Left ventricle myocardium inferior (tissue), 1 donor: ENCODE data around the gene DEFB132. TPM values are rescaled to one million over a fixed set of nuclear protein-coding genes. Genes with fewer than 3 reads are reported as not detected.
A peak's percentile ranks its signal among the peaks of the same experiment; 100 is the strongest.

ENCODE experiments used
- DNase-seq: peaks from one replicate; pipeline ENCODE4 v3.0.0-alpha.2; 2020
- H3K27ac ChIP-seq: fragments of 200-600 bp; replicated peaks from 2 replicates; pipeline ENCODE4 v1.8.0; 2021
- H3K27me3 ChIP-seq: fragments of 200-600 bp; 2 replicates; pipeline ENCODE4 v1.8.0; 2021; ENCODE audit warnings: low read depth
- H3K36me3 ChIP-seq: fragments of 200-600 bp; 2 replicates; pipeline ENCODE4 v1.8.0; 2021
- H3K4me1 ChIP-seq: fragments of 200-600 bp; 2 replicates; pipeline ENCODE4 v1.8.0; 2021
- H3K4me3 ChIP-seq: fragments of 200-600 bp; 2 replicates; pipeline ENCODE4 v1.8.0; 2021; ENCODE audit warnings: mild to moderate bottlenecking, moderate library complexity
- H3K9me3 ChIP-seq: fragments of 200-600 bp; replicated peaks from 2 replicates; pipeline ENCODE4 v1.8.0; 2021
- intact Hi-C: fragments of 100-400 bp; cut with micrococcal nuclease; formaldehyde crosslinking; loops from one replicate; pipeline ENCODE4 v1.11.0; 2022
- total RNA-seq: library from RNA; stranded (reverse); fragmentation: NEBNext Ultra II Directional; extraction: Animal tissue kit (Norgen Biotek cat#: 25700); gene quantifications from one replicate; pipeline ENCODE4 v1.2.1, GENCODE V29; 2021
- TF ChIP-seq, protein P1 (sequence below): fragments of 200-600 bp; IDR thresholded peaks from 2 replicates; pipeline ENCODE4 v1.8.0; 2021; ENCODE audit warnings: antibody characterized with exemption, mild to moderate bottlenecking, borderline replicate concordance
- donor health status: DM: no; HTN: yes; CAD: no; lungs with severe emphysema.

DEFB132 gene
- total RNA-seq, 1 donor from 2014 or later = not detected

DNA sequence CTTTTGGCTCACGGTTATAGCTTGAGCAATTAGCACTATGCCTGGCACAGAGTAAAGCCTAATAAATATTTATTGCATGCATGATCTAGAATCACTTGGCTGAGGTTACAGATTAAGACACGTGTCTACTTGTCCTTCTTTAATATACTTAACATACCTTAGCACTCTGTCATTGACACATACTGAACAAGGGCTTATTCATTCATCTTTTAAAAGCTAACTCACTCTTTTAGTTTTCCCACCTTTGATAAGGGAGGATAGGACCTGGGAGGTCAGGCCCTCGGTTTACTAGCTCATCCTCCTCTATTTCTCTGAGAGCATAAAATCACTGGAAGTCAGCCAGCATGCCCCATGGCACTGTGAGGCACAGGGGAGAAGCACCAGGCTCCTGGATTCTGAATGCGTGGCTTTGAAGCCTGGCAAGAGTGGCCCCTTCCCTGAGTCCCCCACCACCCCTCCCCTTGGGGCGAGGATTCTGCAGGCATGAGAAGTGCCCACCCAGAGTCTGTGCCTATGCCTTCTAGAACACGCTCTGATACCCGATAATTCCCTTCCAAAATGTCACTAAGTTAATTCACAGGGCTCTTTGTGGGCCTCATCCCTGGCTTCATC lies 51.0 kb downstream of the DEFB132 start:
- TF ChIP-seq, protein P1, sequence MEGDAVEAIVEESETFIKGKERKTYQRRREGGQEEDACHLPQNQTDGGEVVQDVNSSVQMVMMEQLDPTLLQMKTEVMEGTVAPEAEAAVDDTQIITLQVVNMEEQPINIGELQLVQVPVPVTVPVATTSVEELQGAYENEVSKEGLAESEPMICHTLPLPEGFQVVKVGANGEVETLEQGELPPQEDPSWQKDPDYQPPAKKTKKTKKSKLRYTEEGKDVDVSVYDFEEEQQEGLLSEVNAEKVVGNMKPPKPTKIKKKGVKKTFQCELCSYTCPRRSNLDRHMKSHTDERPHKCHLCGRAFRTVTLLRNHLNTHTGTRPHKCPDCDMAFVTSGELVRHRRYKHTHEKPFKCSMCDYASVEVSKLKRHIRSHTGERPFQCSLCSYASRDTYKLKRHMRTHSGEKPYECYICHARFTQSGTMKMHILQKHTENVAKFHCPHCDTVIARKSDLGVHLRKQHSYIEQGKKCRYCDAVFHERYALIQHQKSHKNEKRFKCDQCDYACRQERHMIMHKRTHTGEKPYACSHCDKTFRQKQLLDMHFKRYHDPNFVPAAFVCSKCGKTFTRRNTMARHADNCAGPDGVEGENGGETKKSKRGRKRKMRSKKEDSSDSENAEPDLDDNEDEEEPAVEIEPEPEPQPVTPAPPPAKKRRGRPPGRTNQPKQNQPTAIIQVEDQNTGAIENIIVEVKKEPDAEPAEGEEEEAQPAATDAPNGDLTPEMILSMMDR = no peak
- DNase-seq = no peak
- Histone ChIP-seq H3K4me1 (peaks cover 20% of the 10 kb centered on the region), H3K27me3 (no peaks in the 10 kb centered on the region), H3K36me3 (no peaks in the 10 kb centered on the region), H3K27ac (peak overlapping the region; percentile 84), H3K4me3 (no peak overlapping the region), H3K9me3 (no peaks in the 10 kb centered on the region)
- intact Hi-C loops = no loop called here

DNA sequence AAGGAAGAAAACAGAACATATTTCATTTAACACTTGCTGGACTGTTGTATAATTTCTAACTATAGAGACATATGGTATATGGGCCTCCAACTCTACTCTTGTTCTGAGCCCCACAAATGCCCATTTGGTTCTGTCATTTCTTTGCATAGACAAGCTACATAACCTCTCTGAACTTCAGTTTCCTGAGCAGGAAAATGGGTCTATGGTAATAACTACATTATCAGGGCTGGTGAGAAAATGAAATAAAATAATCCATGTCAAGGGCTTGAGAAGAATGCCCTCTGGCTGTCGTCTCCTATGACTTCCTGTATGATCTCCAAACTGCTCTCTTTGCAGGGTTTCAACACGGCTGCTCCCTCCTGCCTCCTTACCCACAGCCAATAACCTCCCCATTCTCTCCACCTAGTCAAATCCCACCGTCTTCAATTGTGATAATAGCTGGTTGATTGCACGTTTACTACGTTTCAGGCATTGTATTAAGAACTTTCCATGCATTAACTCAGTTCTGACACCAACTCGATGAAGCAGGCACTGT lies 51.8 kb downstream of the DEFB132 start:
- no peak for DNase-seq
- H3K27me3 ChIP-seq = no peaks in the 10 kb centered on the region

DNA sequence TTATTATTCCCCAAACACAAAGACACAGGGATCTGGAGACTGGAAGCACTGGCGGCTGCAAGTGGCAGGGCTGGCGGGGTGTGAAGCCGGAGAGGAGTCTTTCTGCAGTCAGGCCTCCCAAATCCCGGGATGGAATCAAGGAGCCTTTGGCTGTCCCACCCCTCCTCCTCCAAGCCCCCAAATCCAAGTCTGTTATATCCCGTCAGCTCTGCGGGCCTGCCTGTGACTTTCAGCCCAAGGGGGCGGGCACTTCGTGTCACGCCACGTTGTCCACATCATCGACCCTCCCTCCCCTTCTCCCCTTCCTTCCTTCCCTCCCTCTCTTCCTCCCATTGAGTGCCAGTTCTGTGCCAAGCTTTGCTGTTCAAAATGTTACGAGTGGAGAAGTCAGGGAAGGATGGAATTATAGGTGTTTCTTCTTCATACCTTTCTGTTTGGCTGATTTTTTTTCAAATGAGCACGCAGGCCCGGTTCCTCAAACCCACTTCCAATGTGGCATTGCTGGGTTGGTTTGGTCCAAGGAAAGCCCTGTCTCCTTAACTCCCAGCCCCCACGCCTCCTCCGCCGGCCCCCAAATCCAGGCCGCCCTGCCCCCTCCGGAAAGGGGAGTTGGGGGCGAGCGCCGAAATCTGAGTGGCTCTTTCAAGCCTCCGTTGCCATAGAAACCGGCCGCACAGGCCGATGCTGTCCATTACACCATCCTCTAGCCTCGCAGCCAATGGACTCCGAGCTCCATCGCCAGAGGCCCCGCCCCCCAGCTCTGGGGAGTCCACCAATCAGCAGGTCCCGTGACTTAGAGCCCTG lies 52.5 kb downstream of the DEFB132 start:
- Histone ChIP-seq H3K27me3 (no peaks in the 10 kb centered on the region), H3K9me3 (no peaks in the 10 kb centered on the region), H3K27ac (peak overlapping the region; percentile 84), H3K36me3 (no peaks in the 10 kb centered on the region), H3K4me1 (peaks cover 20% of the 10 kb centered on the region), H3K4me3 (peak overlapping the region; percentile 69)
- peak; percentile 98 for DNase-seq
- intact Hi-C loops = no loop called here
- TF ChIP-seq, protein P1 = no peak

More for the DNA sequence above, 51.8 kb downstream of the DEFB132 start:
- H3K9me3 ChIP-seq = no peaks in the 10 kb centered on the region
- H3K4me1 ChIP-seq = peaks cover 20% of the 10 kb centered on the region
- peak overlapping the region; percentile 69 for H3K4me3 ChIP-seq
- TF ChIP-seq, protein P1 = no peak
- intact Hi-C loops = no loop called here
- H3K36me3 ChIP-seq = no peaks in the 10 kb centered on the region
- peak overlapping the region; percentile 84 for H3K27ac ChIP-seq

DNA sequence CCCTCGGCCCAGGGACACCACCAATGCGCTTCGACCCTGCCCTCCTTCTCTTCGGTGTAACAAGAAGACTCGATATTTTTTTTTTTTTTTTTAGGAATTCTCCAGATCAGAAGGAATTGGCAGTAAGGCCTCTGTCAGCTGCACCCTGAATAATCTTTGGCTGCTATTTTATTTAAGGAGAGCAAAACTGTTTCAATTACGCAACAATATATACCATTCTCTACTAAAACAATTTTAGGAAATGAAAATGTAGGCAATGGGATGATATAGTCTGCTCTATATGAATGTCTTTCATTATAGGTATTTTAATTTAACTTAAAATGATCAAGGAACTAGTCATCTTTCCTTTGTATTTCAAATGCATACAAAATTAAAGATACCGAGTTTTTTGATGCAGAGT lies 53.1 kb downstream of the DEFB132 start:
- Histone ChIP-seq H3K27ac (peak overlapping the region; percentile 84), H3K4me3 (peak overlapping the region; percentile 69), H3K4me1 (peaks cover 20% of the 10 kb centered on the region), H3K36me3 (no peaks in the 10 kb centered on the region), H3K9me3 (no peaks in the 10 kb centered on the region), H3K27me3 (no peaks in the 10 kb centered on the region)
- TF ChIP-seq, protein P1 = no peak
- intact Hi-C loops = no loop called here
- no peak for DNase-seq

Other genes with a start within 250 kb of the DEFB132 start
- gene DEFB125, start 170.1 kb upstream of the DEFB132 start, total RNA-seq = not detected
- gene DEFB126, start 115.1 kb upstream of the DEFB132 start, total RNA-seq = not detected
- gene DEFB127, start 100.3 kb upstream of the DEFB132 start, total RNA-seq = not detected
- gene DEFB128, start 68.0 kb upstream of the DEFB132 start, total RNA-seq = not detected
- gene DEFB129, start 30.5 kb upstream of the DEFB132 start, total RNA-seq = not detected
- 6.6 TPM for gene C20orf96, start 33.0 kb downstream of the DEFB132 start, total RNA-seq
- 11.8 TPM for gene ZCCHC3, start 39.8 kb downstream of the DEFB132 start, total RNA-seq
- 12.3 TPM for gene SOX12, start 67.8 kb downstream of the DEFB132 start, total RNA-seq
- 17.5 TPM for gene NRSN2, start 89.4 kb downstream of the DEFB132 start, total RNA-seq
- 0.69 TPM for gene TRIB3, start 123.0 kb downstream of the DEFB132 start, total RNA-seq
- gene RBCK1, start 150.6 kb downstream of the DEFB132 start, total RNA-seq = 49.7 TPM
- 23.0 TPM for gene TBC1D20, start 204.8 kb downstream of the DEFB132 start, total RNA-seq